ENCODE data around the gene PALM. TPM values are rescaled to one million over a fixed set of nuclear protein-coding genes. Genes with fewer than 3 reads are reported as not detected.

The PALM gene
- polyA plus RNA-seq, 1 donor (not counting 4 experiments of a cell fraction or from before 2014, with no cell fraction given): not detected

- no peak overlapping the region for H2AFZ ChIP-seq (ENCODE audit: control insufficient read depth, low read length)
- no peaks in the 10 kb centered on the region for H3K9me1 ChIP-seq (ENCODE audit: control insufficient read depth, extremely low read depth, insufficient read depth, low read length)
- dilution Hi-C loops (cut with MboI; ENCODE audit: extremely low pct_ligation_motif_present, low sequenced_read_pairs): no loop called here
- H3K4me3 ChIP-seq (ENCODE audit: control insufficient read depth in 2 of 3, extremely low read depth in 1 of 3, insufficient read depth in 2 of 3, low read depth in 1 of 3, low read length in 3 of 3): peak overlapping the region in 1 of 3 experiments; percentile 27
- DNase-seq (ENCODE audit: low read depth, low spot score) (no peak), FAIRE-seq (no peak)
- peaks cover 8 to 17% of the 10 kb centered on the region in 2 experiments for H3K36me3 ChIP-seq (ENCODE audit: control insufficient read depth in 2 of 2, extremely low read depth in 1 of 2, insufficient read depth in 2 of 2, low read length in 2 of 2)
- H3K4me2 ChIP-seq (ENCODE audit: control insufficient read depth, extremely low read depth, insufficient read depth, low read depth, low read length): peak overlapping the region; percentile 12
- H3K27ac ChIP-seq (ENCODE audit: control insufficient read depth, insufficient read depth, low read length): no peak overlapping the region
- peaks cover 4% of the 10 kb centered on the region for H4K20me1 ChIP-seq (ENCODE audit: control insufficient read depth, extremely low read depth, insufficient read depth, low read length)
- TF ChIP-seq EZH2 (IDR thresholded peaks at IDR 0.05; ENCODE audit: low read length): no peak
- peaks cover 8% of the 10 kb centered on the region for H3K4me1 ChIP-seq (ENCODE audit: control insufficient read depth, extremely low read depth, insufficient read depth, low read length)
- peaks cover 1% of the 10 kb centered on the region for H3K9me3 ChIP-seq (ENCODE audit: control insufficient read depth, low read depth, low read length)
- no peaks in the 10 kb centered on the region for H3K27me3 ChIP-seq (ENCODE audit: control insufficient read depth, extremely low read depth, insufficient read depth, low read length)
- H3K9ac ChIP-seq (ENCODE audit: control insufficient read depth, extremely low read depth, insufficient read depth, low read length): no peak overlapping the region
- peaks cover 21% of the 10 kb centered on the region for H3K79me2 ChIP-seq (ENCODE audit: control insufficient read depth, insufficient read depth, low read length)
These were observed 44.1 kb downstream of the PALM start for GRCh38 chr19:752652-753517.

GRCh38 chr19:754530-754929, 45.8 kb downstream of the PALM start:
- Histone ChIP-seq H3K79me2 (ENCODE audit: control insufficient read depth, insufficient read depth, low read length) (peaks cover 21% of the 10 kb centered on the region), H3K9me1 (ENCODE audit: control insufficient read depth, extremely low read depth, insufficient read depth, low read length) (no peaks in the 10 kb centered on the region), H3K27ac (ENCODE audit: control insufficient read depth, insufficient read depth, low read length) (no peak overlapping the region), H3K4me1 (ENCODE audit: control insufficient read depth, extremely low read depth, insufficient read depth, low read length) (peaks cover 8% of the 10 kb centered on the region), H3K9me3 (ENCODE audit: control insufficient read depth, low read depth, low read length) (no peaks in the 10 kb centered on the region), H3K4me2 (ENCODE audit: control insufficient read depth, extremely low read depth, insufficient read depth, low read depth, low read length) (no peak overlapping the region), H3K36me3 (ENCODE audit: control insufficient read depth in 2 of 2, extremely low read depth in 1 of 2, insufficient read depth in 2 of 2, low read length in 2 of 2) (peaks cover 11 to 19% of the 10 kb centered on the region in 2 experiments), H3K9ac (ENCODE audit: control insufficient read depth, extremely low read depth, insufficient read depth, low read length) (no peak overlapping the region), H3K4me3 (ENCODE audit: control insufficient read depth in 2 of 3, extremely low read depth in 1 of 3, insufficient read depth in 2 of 3, low read depth in 1 of 3, low read length in 3 of 3) (no peak overlapping the region), H2AFZ (ENCODE audit: control insufficient read depth, low read length) (no peak overlapping the region), H4K20me1 (ENCODE audit: control insufficient read depth, extremely low read depth, insufficient read depth, low read length) (peaks cover 4% of the 10 kb centered on the region), H3K27me3 (ENCODE audit: control insufficient read depth, extremely low read depth, insufficient read depth, low read length) (no peaks in the 10 kb centered on the region)
- TF ChIP-seq CTCF (optimal IDR thresholded peaks at IDR 0.05 in 1 of 3, IDR thresholded peaks at IDR 0.05 in 1 of 3, conservative IDR thresholded peaks at IDR 0.05 in 1 of 3; ENCODE audit: extremely low read depth in 1 of 3, insufficient read depth in 2 of 3, low read length in 3 of 3) (no peak), EZH2 (IDR thresholded peaks at IDR 0.05; ENCODE audit: low read length) (no peak)
- dilution Hi-C loops (cut with MboI; ENCODE audit: extremely low pct_ligation_motif_present, low sequenced_read_pairs): no loop called here
- FAIRE-seq (no peak), DNase-seq (ENCODE audit: low read depth, low spot score) (no peak)
